Measurements from ENCODE around the gene PAX7.

Gene PAX7

GRCh38 chr1:18612073-18612472, 18.6 kb upstream of the PAX7 start:
- no peak for TF ChIP-seq CTCF (IDR thresholded peaks at IDR 0.05; ENCODE audit: insufficient read depth, low read length, poor library complexity, severe bottlenecking)
- no peaks in the 10 kb centered on the region for H3K36me3 ChIP-seq (ENCODE audit: control insufficient read depth, insufficient read depth, low read length)
- 0 out of 2 replicates have a peak, but pooled peaks cover 3% of the 10 kb centered on the region for H3K27me3 ChIP-seq (replicated peaks; ENCODE audit: control insufficient read depth, insufficient read depth, low read length)
- no peak for DNase-seq (ENCODE audit: extremely low read depth, insufficient read length)
- no peak overlapping the region for H3K4me3 ChIP-seq (replicated peaks; ENCODE audit: low read depth, low read length)

- Histone ChIP-seq H3K4me3 (replicated peaks; ENCODE audit: low read depth, low read length) (no peak overlapping the region), H3K36me3 (ENCODE audit: control insufficient read depth, insufficient read depth, low read length) (no peaks in the 10 kb centered on the region), H3K27me3 (replicated peaks; ENCODE audit: control insufficient read depth, insufficient read depth, low read length) (0 out of 2 replicates have a peak, but pooled peaks cover 3% of the 10 kb centered on the region)
- no peak for TF ChIP-seq CTCF (IDR thresholded peaks at IDR 0.05; ENCODE audit: insufficient read depth, low read length, poor library complexity, severe bottlenecking)
- DNase-seq (ENCODE audit: extremely low read depth, insufficient read length), result no peak
These were observed 16.4 kb upstream of the PAX7 start for GRCh38 chr1:18614069-18614735.

GRCh38 chr1:18618546-18619466, 11.8 kb upstream of the PAX7 start:
- no peaks in the 10 kb centered on the region for H3K36me3 ChIP-seq (ENCODE audit: control insufficient read depth, insufficient read depth, low read length)
- DNase-seq (ENCODE audit: extremely low read depth, insufficient read length), result no peak
- peaks cover 3% of the 10 kb centered on the region for H3K27me3 ChIP-seq (replicated peaks; ENCODE audit: control insufficient read depth, insufficient read depth, low read length)
- H3K4me3 ChIP-seq (replicated peaks; ENCODE audit: low read depth, low read length), result no peak overlapping the region
- no peak for TF ChIP-seq CTCF (IDR thresholded peaks at IDR 0.05; ENCODE audit: insufficient read depth, low read length, poor library complexity, severe bottlenecking)

GRCh38 chr1:18619467-18619835, 11.2 kb upstream of the PAX7 start:
- Histone ChIP-seq H3K36me3 (ENCODE audit: control insufficient read depth, insufficient read depth, low read length) (no peaks in the 10 kb centered on the region), H3K4me3 (replicated peaks; ENCODE audit: low read depth, low read length) (no peak overlapping the region), H3K27me3 (replicated peaks; ENCODE audit: control insufficient read depth, insufficient read depth, low read length) (no peaks in the 10 kb centered on the region; the same call in none of the 2 replicates)
- DNase-seq (ENCODE audit: extremely low read depth, insufficient read length), result no peak
- TF ChIP-seq CTCF (IDR thresholded peaks at IDR 0.05; ENCODE audit: insufficient read depth, low read length, poor library complexity, severe bottlenecking), result no peak

- H3K27me3 ChIP-seq (replicated peaks; ENCODE audit: control insufficient read depth, insufficient read depth, low read length), result peaks cover under 1% of the 10 kb centered on the region; the same call in 1 of the 2 replicates
These were observed 2.1 kb upstream of the PAX7 start for GRCh38 chr1:18628511-18628910.

More at GRCh38 chr1:18628511-18628910, 2.1 kb upstream of the PAX7 start:
- Histone ChIP-seq H3K4me3 (replicated peaks; ENCODE audit: low read depth, low read length) (no peak overlapping the region), H3K36me3 (ENCODE audit: control insufficient read depth, insufficient read depth, low read length) (no peaks in the 10 kb centered on the region)
- no peak for TF ChIP-seq CTCF (IDR thresholded peaks at IDR 0.05; ENCODE audit: insufficient read depth, low read length, poor library complexity, severe bottlenecking)
- no peak for DNase-seq (ENCODE audit: extremely low read depth, insufficient read length)

Data from GM06990 (cell line).